ENCODE data around the gene HOMER2.
A peak's percentile ranks its signal among the peaks of the same experiment; 100 is the strongest.
"Not testable (repeated sequence)": the region's sequence is repeated elsewhere in the genome, so short reads cannot be mapped to it uniquely, and the experiment has no call there.

The HOMER2 gene

DNA sequence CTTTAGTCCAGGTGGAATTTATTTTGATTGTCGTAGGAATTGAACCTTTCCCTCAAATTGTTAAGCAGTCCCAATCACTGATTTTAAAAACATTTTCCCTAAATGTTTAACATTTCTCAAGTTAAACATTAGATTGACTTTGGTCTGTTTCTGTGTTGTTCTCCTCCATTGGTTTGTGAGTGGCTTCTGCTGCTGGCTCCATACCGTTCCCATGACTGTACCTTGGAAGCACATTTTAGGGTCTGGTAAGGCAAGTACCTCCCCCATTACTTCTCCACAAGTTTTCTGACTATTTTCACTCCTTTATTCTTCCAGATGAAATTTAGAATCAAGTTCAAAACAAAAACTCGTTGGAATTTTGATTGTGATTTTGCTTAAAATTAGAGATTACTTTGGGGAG lies 131.1 kb downstream of the HOMER2 start:
- not testable (repeated sequence) for H3K9ac ChIP-seq (ENCODE audit: low read depth, low read length); H3K4me3 ChIP-seq (ENCODE audit: low read length); H3K27ac ChIP-seq (ENCODE audit: low read length); H3K4me1 ChIP-seq (ENCODE audit: insufficient read depth, low read length); H3K9me3 ChIP-seq (ENCODE audit: insufficient read depth, low read depth, low read length); H3K27me3 ChIP-seq (ENCODE audit: insufficient read depth, low read length)
- H3K36me3 ChIP-seq (ENCODE audit: insufficient read depth, low read depth, low read length), result peaks cover 33% of the 10 kb centered on the region

DNA sequence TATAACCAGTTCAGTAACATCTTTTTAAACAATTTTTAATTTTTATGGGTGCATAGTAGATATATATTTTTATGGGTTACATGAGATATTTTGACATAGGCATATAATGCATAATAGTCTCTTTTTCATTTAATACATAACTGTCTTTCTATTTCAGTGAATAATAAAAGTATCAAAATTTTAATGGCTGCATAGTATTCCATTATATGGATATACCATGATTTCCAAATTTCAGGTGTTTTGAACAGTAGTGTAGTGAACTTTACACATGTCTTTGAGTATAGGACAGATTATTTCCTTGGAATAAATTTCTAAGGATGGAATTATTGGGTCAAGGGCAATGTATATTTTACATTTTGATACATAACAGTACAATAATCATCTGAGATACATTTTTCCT lies 132.4 kb downstream of the HOMER2 start:
- Histone ChIP-seq H3K9me3 (ENCODE audit: insufficient read depth, low read depth, low read length) (peaks cover 5% of the 10 kb centered on the region), H3K27me3 (ENCODE audit: insufficient read depth, low read length) (no peaks in the 10 kb centered on the region), H3K27ac (ENCODE audit: low read length) (no peak overlapping the region), H3K4me1 (ENCODE audit: insufficient read depth, low read length) (no peaks in the 10 kb centered on the region), H3K9ac (ENCODE audit: low read depth, low read length) (no peak overlapping the region), H3K4me3 (ENCODE audit: low read length) (no peak overlapping the region), H3K36me3 (ENCODE audit: insufficient read depth, low read depth, low read length) (peaks cover 34% of the 10 kb centered on the region)

DNA sequence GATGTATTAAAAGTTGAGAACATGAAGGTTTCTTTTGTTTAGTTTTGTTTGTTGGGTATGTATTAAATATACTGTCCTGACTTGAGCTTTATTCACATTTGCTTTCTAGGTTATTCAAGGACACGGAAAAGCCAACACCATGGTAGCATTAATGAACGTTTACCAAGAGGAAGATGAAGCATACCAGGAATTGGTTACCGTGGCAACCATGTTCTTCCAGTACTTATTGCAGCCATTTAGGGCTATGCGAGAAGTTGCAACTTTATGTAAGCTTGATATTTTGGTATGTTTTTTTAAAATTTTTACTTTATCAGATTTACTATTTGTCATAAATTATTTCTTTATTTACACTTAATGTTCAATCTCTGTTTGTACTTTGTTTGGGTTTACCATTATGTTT lies 139.5 kb downstream of the HOMER2 start:
- H3K4me3 ChIP-seq (ENCODE audit: low read length), result no peak overlapping the region
- peaks cover 5% of the 10 kb centered on the region; the same call in 1 of the 2 replicates for H3K4me1 ChIP-seq (ENCODE audit: insufficient read depth, low read length)
- H3K27ac ChIP-seq (ENCODE audit: low read length), result no peak overlapping the region
- peaks cover 22% of the 10 kb centered on the region; the same call in 1 of the 2 replicates for H3K36me3 ChIP-seq (ENCODE audit: insufficient read depth, low read depth, low read length)
- H3K9me3 ChIP-seq (ENCODE audit: insufficient read depth, low read depth, low read length), result no peaks in the 10 kb centered on the region
- peaks cover 10% of the 10 kb centered on the region; the same call in 1 of the 2 replicates for H3K27me3 ChIP-seq (ENCODE audit: insufficient read depth, low read length)
- no peak overlapping the region for H3K9ac ChIP-seq (ENCODE audit: low read depth, low read length)

DNA sequence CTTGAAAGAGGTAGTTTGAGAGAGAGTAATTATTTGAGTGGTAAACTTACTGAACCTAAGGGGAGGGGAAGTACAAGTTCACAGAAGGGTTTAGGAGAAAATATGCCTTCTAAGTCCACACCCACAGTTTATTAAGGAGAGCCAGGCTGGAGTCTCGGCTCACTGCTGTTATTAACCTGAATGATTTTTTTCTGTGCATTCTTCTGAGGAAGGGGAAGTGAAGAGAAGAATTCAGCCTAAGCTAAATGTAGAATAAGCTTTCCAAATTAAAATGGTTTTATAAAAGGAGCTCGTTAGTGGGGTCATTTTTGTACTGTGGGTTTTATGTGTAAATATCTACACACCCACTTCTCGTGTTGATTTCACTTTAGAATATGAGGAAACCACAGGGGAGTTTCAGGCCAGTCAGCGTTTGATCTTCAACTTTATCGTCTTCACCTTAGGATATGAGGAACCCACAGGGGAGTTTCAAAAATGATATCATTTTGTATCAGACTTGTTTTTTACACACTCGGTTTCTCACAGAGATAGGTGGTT lies 141.6 kb downstream of the HOMER2 start:
- H3K4me3 ChIP-seq (ENCODE audit: low read length), result peak overlapping the region; percentile 88
- H3K4me1 ChIP-seq (ENCODE audit: insufficient read depth, low read length), result peaks cover 5% of the 10 kb centered on the region; the same call in 1 of the 2 replicates
- H3K9me3 ChIP-seq (ENCODE audit: insufficient read depth, low read depth, low read length), result no peaks in the 10 kb centered on the region
- peaks cover 10% of the 10 kb centered on the region; the same call in 1 of the 2 replicates for H3K36me3 ChIP-seq (ENCODE audit: insufficient read depth, low read depth, low read length)
- H3K9ac ChIP-seq (ENCODE audit: low read depth, low read length), result peak overlapping the region; percentile 74; the same call in 1 of the 2 replicates
- H3K27me3 ChIP-seq (ENCODE audit: insufficient read depth, low read length), result peaks cover 10% of the 10 kb centered on the region; the same call in 1 of the 2 replicates
- H3K27ac ChIP-seq (ENCODE audit: low read length), result no peak overlapping the region

DNA sequence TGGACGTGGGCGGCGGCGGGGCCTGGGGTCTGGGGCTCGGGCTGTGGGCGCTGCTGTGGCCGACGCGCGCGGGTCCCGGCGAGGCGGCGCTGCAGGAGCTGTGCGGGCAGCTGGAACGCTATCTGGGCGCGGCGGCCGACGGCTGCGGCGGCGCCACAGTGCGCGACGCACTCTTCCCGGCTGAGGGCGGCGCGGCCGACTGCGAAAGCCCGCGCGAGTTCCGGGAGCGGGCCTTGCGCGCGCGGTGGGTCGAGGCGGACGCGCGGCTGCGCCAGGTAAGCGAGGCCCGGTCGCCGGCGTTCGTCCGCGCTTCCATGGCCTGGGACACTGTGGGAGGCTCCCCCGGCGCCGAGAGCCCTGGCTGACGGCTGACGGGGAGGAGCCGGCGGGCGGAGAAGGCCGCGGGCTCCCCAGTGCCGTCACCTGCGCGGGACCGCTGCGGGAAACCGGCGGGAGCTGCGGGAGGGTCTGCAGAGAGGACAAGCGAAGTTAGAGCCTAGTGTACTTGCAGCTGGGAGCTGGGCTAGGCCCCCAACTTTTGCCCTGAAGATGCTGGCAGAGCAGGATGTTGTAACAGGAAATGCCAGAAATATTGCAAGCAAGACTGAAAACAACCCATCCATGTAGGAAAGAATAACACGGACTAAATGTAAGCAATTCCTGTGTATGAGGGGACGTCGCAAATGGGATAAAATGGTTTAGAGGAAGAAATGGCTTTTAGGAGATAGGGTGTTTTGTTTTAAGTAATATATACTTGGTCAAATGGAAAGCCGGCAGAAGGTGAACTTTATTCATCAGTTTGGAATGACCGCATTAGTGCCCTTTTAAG lies 142.2 kb downstream of the HOMER2 start:
- peak overlapping the region; percentile 88 for H3K4me3 ChIP-seq (ENCODE audit: low read length)
- no peak overlapping the region for H3K27ac ChIP-seq (ENCODE audit: low read length)
- H3K9me3 ChIP-seq (ENCODE audit: insufficient read depth, low read depth, low read length), result no peaks in the 10 kb centered on the region
- H3K36me3 ChIP-seq (ENCODE audit: insufficient read depth, low read depth, low read length), result peaks cover 6% of the 10 kb centered on the region; the same call in 1 of the 2 replicates
- H3K4me1 ChIP-seq (ENCODE audit: insufficient read depth, low read length), result peaks cover 5% of the 10 kb centered on the region; the same call in 1 of the 2 replicates
- H3K9ac ChIP-seq (ENCODE audit: low read depth, low read length), result peak overlapping the region; percentile 74
- peaks cover 10% of the 10 kb centered on the region; the same call in 1 of the 2 replicates for H3K27me3 ChIP-seq (ENCODE audit: insufficient read depth, low read length)

DNA sequence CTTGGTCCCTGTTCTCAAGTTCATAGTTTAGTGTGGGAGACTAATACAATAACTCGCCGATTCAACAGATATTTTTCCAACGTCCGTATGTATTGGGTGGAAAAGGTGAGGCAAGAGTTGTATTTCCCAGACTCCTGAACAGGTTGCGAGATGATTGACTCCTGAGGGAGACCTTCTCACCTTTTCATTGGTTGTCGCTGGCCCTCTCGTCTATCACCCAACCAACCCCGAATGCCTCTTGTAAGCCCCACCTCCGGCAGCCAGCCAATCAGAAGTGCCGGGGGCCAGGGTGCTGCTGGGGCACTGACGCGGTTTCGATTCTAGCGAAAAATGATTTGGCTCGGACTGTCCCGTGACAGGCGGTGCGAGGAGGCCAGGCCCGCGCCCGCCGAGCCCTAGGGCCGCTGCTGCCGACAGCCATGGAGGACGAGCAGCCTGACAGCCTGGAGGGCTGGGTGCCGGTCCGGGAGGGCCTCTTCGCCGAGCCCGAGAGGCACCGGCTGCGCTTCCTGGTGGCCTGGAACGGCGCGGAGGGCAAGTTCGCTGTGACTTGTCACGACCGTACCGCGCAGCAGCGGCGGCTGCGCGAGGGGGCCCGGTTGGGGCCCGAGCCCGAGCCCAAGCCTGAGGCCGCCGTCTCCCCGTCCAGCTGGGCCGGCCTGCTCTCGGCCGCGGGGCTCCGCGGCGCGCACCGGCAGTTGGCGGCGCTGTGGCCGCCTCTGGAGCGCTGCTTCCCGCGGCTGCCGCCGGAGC lies 143.0 kb downstream of the HOMER2 start, which contains the start of gene WHAMM:
Gene WHAMM (plus strand): TSS at position 321 of the 753 bp plus-strand sequence. CDS start 99 bp downstream, at position 420.
- H3K36me3 ChIP-seq (ENCODE audit: insufficient read depth, low read depth, low read length), result peaks cover 6% of the 10 kb centered on the region; the same call in 1 of the 2 replicates
- peak within 1 kb of the TSS; percentile 88 for H3K4me3 ChIP-seq (ENCODE audit: low read length)
- peak within 1 kb of the TSS; percentile 77 for H3K9ac ChIP-seq (ENCODE audit: low read depth, low read length)
- no peak within 1 kb of the TSS for H3K27ac ChIP-seq (ENCODE audit: low read length)
- no peaks in the 10 kb centered on the region for H3K9me3 ChIP-seq (ENCODE audit: insufficient read depth, low read depth, low read length)
- H3K27me3 ChIP-seq (ENCODE audit: insufficient read depth, low read length), result peaks cover 13% of the 10 kb centered on the region; the same call in 1 of the 2 replicates
- H3K4me1 ChIP-seq (ENCODE audit: insufficient read depth, low read length), result peaks cover 5% of the 10 kb centered on the region; the same call in 1 of the 2 replicates

DNA sequence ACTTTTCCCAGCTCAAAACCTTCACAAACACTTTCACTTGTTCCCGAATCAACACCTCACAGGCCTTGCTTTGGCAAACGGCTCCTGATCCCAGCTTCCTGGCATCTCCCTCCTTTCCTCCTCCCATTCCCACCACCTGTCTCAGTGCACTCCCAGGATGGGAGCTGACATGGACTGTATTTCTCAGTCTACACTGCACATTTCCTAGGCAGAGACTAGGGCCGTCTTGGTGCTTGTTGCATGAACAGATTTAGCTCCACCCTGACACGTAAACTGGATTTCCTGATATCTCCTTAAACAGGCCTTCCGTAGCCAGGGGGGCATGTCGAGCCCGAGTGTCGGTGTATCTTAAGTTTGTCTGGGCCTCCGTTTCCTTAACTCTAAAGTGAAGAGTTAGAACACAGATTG lies 143.9 kb downstream of the HOMER2 start:
- H3K27me3 ChIP-seq (ENCODE audit: insufficient read depth, low read length), result peaks cover 19% of the 10 kb centered on the region; the same call in 1 of the 2 replicates
- H3K4me3 ChIP-seq (ENCODE audit: low read length), result peak overlapping the region; percentile 88; the same call in 1 of the 2 replicates
- H3K9ac ChIP-seq (ENCODE audit: low read depth, low read length), result no peak overlapping the region
- H3K9me3 ChIP-seq (ENCODE audit: insufficient read depth, low read depth, low read length), result no peaks in the 10 kb centered on the region
- H3K4me1 ChIP-seq (ENCODE audit: insufficient read depth, low read length), result peaks cover 5% of the 10 kb centered on the region; the same call in 1 of the 2 replicates
- H3K27ac ChIP-seq (ENCODE audit: low read length), result no peak overlapping the region
- 0 out of 2 replicates have a peak, but pooled peaks cover under 1% of the 10 kb centered on the region for H3K36me3 ChIP-seq (ENCODE audit: insufficient read depth, low read depth, low read length)

DNA sequence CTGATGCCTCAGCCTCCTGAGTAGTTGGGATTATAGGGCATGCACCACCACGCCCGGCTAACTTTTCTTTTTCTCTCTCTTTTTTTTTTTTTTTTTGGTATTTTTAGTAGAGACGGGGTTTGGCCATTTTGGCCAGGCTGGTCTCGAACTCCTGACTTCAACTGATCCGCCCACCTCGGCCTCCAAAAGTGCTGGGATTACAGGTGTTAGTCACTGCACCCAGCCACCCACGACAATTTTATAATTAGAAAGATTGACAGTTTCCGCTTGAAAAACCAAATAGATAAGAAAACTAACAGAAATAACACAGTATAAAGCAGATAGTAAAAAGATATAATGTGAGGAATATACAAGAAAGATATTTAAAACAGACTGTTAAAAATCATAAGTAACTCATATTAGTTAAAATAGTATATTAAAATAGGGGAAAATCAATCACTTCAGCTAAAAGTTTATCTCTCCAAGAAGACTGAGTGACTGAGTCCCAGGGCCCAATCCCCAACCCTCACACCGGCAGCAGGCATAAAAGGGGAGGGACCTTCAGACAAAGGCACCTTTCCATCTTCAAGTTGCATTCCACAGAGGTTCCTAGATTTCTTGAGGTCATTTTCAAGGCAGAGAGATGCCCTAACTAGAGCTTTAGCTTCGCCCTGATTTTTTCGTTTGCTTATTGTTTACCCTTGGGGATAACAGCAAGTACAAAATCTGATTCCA lies 144.4 kb downstream of the HOMER2 start:
- Histone ChIP-seq H3K9me3 (ENCODE audit: insufficient read depth, low read depth, low read length) (no peaks in the 10 kb centered on the region), H3K36me3 (ENCODE audit: insufficient read depth, low read depth, low read length) (no peaks in the 10 kb centered on the region), H3K9ac (ENCODE audit: low read depth, low read length) (no peak overlapping the region), H3K4me1 (ENCODE audit: insufficient read depth, low read length) (peaks cover 5% of the 10 kb centered on the region; the same call in 1 of the 2 replicates), H3K27me3 (ENCODE audit: insufficient read depth, low read length) (peaks cover 25% of the 10 kb centered on the region), H3K27ac (ENCODE audit: low read length) (no peak overlapping the region), H3K4me3 (ENCODE audit: low read length) (no peak overlapping the region)

DNA sequence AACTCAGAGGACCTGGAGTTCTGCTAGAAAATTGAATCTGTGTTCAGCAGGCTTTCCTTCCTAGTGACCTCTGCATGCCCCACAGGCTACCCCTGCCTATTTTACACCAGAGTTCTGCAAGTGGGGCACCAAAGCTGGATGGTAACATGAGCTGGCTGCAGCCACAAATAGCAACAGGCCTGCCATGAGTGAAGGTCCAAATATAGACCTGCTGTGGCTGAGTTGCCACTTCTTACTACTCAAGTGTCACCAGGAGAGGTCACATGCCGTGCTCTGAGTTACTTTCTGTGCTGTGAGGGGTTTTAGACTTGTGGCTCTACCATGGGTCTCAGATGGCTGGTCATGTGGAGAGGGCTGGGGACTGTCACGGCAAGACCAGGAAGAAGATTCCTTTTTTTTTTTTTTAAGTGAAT lies 146.5 kb downstream of the HOMER2 start, which contains the start of gene FSD2:
Gene FSD2 (minus strand): TSS at position 76 of the 413 bp plus-strand sequence. CDS start 18,679 bp downstream, outside the sequence.
- no peaks in the 10 kb centered on the region for H3K9me3 ChIP-seq (ENCODE audit: insufficient read depth, low read depth, low read length)
- H3K27ac ChIP-seq (ENCODE audit: low read length), result no peak within 1 kb of the TSS
- H3K27me3 ChIP-seq (ENCODE audit: insufficient read depth, low read length), result peaks cover 41% of the 10 kb centered on the region
- H3K9ac ChIP-seq (ENCODE audit: low read depth, low read length), result no peak within 1 kb of the TSS
- H3K4me1 ChIP-seq (ENCODE audit: insufficient read depth, low read length), result peaks cover 5% of the 10 kb centered on the region; the same call in 1 of the 2 replicates
- H3K36me3 ChIP-seq (ENCODE audit: insufficient read depth, low read depth, low read length), result no peaks in the 10 kb centered on the region
- no peak within 1 kb of the TSS for H3K4me3 ChIP-seq (ENCODE audit: low read length)

DNA sequence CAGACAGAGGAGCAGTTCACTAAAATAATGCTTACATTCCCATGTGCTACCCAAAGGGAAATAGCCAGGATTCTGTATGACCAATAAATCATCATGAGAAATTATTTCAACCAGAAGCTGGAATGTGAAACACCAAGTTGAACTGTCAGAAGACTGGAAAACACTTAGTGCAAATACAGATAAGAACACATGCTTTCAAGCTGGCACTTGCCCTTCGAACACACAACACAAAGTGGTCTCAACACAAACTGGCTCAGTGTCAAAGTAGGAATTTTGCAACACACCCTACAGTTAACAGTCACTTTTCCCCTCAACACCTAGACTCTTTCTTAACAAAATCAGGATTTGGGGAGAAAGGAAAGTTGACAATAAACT lies 148.0 kb downstream of the HOMER2 start:
- H3K27ac ChIP-seq (ENCODE audit: low read length), result no peak overlapping the region

More for the DNA sequence above, 148.0 kb downstream of the HOMER2 start:
- 0 out of 2 replicates have a peak, but pooled peaks cover 2% of the 10 kb centered on the region for H3K4me1 ChIP-seq (ENCODE audit: insufficient read depth, low read length)
- H3K36me3 ChIP-seq (ENCODE audit: insufficient read depth, low read depth, low read length), result no peaks in the 10 kb centered on the region
- no peak overlapping the region for H3K9ac ChIP-seq (ENCODE audit: low read depth, low read length)
- no peak overlapping the region for H3K4me3 ChIP-seq (ENCODE audit: low read length)
- no peaks in the 10 kb centered on the region for H3K9me3 ChIP-seq (ENCODE audit: insufficient read depth, low read depth, low read length)
- H3K27me3 ChIP-seq (ENCODE audit: insufficient read depth, low read length), result peaks cover 44% of the 10 kb centered on the region

All from iPS-20b (cell line).